H1 (cell line): ENCODE results near the gene RB1. TPM values are rescaled to one million over a fixed set of nuclear protein-coding genes. Genes with fewer than 3 reads are reported as not detected.

ENCODE experiments used
- CTCF ChIA-PET: fragments of 300-600 bp; sonication (Branson Sonifier 250); formaldehyde crosslinking; loops from one replicate; lab custom pipeline; 2021; ENCODE audit not compliant: partially characterized antibody; lab: Charles Lee
- POLR2A ChIA-PET: fragments of 300-600 bp; sonication (Branson Sonifier 250); formaldehyde crosslinking; loops from one replicate; lab custom pipeline; 2021; ENCODE audit warnings: inconsistent platforms; ENCODE audit not compliant: partially characterized antibody; lab: Charles Lee
- DNase-seq, 2 experiments: peaks; one replicate each; pipeline versions ENCODE4 v3.0.0 to v3.0.0-alpha.2; 2010 to 2022; ENCODE audit warnings: low spot score in 2 of 2, low read depth in 1 of 2, mixed read lengths in 1 of 2
- FAIRE-seq: peaks from 2 replicates; lab custom pipeline; 2011; peaks lifted over from hg19 to GRCh38; lab: Jason Lieb, UNC
- H2AFZ ChIP-seq: 2 replicates; pipeline ENCODE4 v1.8.1; 2012; ENCODE audit warnings: low read length, inconsistent platforms
- H2AK5ac ChIP-seq: 2 replicates; pipeline ENCODE4 v1.6.1; 2013; ENCODE audit warnings: low read depth, low read length
- H2BK120ac ChIP-seq: replicated peaks from 2 replicates; pipeline ENCODE3; 2013; ENCODE audit warnings: low read depth, low read length, inconsistent platforms
- H2BK12ac ChIP-seq: 2 replicates; pipeline ENCODE4 v1.6.1; 2013; ENCODE audit warnings: low read depth, low read length
- H2BK15ac ChIP-seq: 2 replicates; pipeline ENCODE4 v1.6.1; 2013; ENCODE audit warnings: low read length
- H2BK20ac ChIP-seq: 2 replicates; pipeline ENCODE4 v1.6.1; 2013; ENCODE audit warnings: low read length
- H2BK5ac ChIP-seq: 2 replicates; pipeline ENCODE4 v1.6.1; 2013; ENCODE audit warnings: low read depth, low read length
- H3K14ac ChIP-seq: 2 replicates; pipeline ENCODE4 v1.6.1; 2013; ENCODE audit warnings: inconsistent platforms; ENCODE audit not compliant: insufficient read length
- H3K18ac ChIP-seq: 2 replicates; pipeline ENCODE4 v1.6.1; 2013; ENCODE audit warnings: low read length; ENCODE audit errors: extremely low read depth
- H3K23ac ChIP-seq: 2 replicates; pipeline ENCODE4 v1.6.1; 2013; ENCODE audit warnings: inconsistent platforms; ENCODE audit not compliant: insufficient read length
- H3K23me2 ChIP-seq: 2 replicates; pipeline ENCODE4 v1.6.1; 2013; ENCODE audit warnings: low read depth, low read length
- H3K27ac ChIP-seq: 2 replicates; pipeline ENCODE4 v1.6.1; 2011; ENCODE audit warnings: low read depth, low read length, inconsistent platforms
- H3K27me3 ChIP-seq, 4 experiments: replicated peaks in 1 of 4; 1 replicate in 1 of 4; 2 replicates in 3 of 4; pipeline versions ENCODE4 v1.6.1 to v1.8.1; 2011 to 2013; ENCODE audit warnings: low read length in 3 of 4, mild to moderate bottlenecking in 3 of 4, inconsistent platforms in 2 of 4, mixed read lengths in 2 of 4, moderate library complexity in 1 of 4; ENCODE audit not compliant: control insufficient read depth in 3 of 4, insufficient read depth in 3 of 4; ENCODE audit errors: extremely low read depth in 1 of 4
- H3K36me3 ChIP-seq, 4 experiments: 2 replicates each; pipeline versions ENCODE4 v1.6.1 to v1.8.1; 2011 to 2013; ENCODE audit warnings: mild to moderate bottlenecking in 4 of 4, low read length in 3 of 4, moderate library complexity in 2 of 4, control low read depth in 1 of 4, inconsistent platforms in 1 of 4; ENCODE audit not compliant: insufficient read depth in 4 of 4, control insufficient read depth in 2 of 4
- H3K4ac ChIP-seq: replicated peaks from 2 replicates; pipeline ENCODE3; 2013; ENCODE audit warnings: low read length, low read depth, mixed read lengths, inconsistent platforms; ENCODE audit not compliant: insufficient read length
- H3K4me1 ChIP-seq, 4 experiments: replicated peaks in 1 of 4; 1 replicate in 1 of 4; 2 replicates in 3 of 4; pipeline versions ENCODE4 v1.6.1 to v1.8.1; 2011 to 2013; ENCODE audit warnings: low read length in 3 of 4, inconsistent platforms in 2 of 4, mixed read lengths in 1 of 4; ENCODE audit not compliant: insufficient read depth in 4 of 4, control insufficient read depth in 3 of 4
- H3K4me2 ChIP-seq, 2 experiments: 2 replicates each; pipeline versions ENCODE4 v1.6.1 to v1.8.1; 2011 to 2013; ENCODE audit warnings: low read depth in 2 of 2, low read length in 2 of 2, control low read depth in 1 of 2, inconsistent platforms in 1 of 2, mild to moderate bottlenecking in 1 of 2; ENCODE audit not compliant: insufficient read depth in 1 of 2
- H3K4me3 ChIP-seq, 4 experiments: fragments of 200-600, 300-600 bp in 1 of 4; sonication (generic), shearing (Covaris generic), sonication (Bioruptor Twin) in 1 of 4; 2 replicates each; pipeline versions ENCODE4 v1.5.1 to v1.8.1; 2011 to 2016; ENCODE audit warnings: low read length in 4 of 4, low read depth in 3 of 4, control low read depth in 2 of 4, inconsistent platforms in 2 of 4, mild to moderate bottlenecking in 2 of 4, mixed read lengths in 1 of 4, moderate library complexity in 1 of 4; ENCODE audit not compliant: insufficient read depth in 2 of 4; ENCODE audit errors: extremely low read depth in 1 of 4
- H3K56ac ChIP-seq: replicated peaks from 2 replicates; pipeline ENCODE3; 2013; ENCODE audit warnings: low read depth, mild to moderate bottlenecking, mixed read lengths, low read length, inconsistent platforms; ENCODE audit not compliant: insufficient read length
- H3K79me1 ChIP-seq: 2 replicates; pipeline ENCODE4 v1.6.1; 2013; ENCODE audit warnings: low read depth, low read length, control low read depth
- H3K79me2 ChIP-seq, 2 experiments: 2 replicates each; pipeline versions ENCODE4 v1.6.1 to v1.8.1; 2012 to 2013; ENCODE audit warnings: low read length in 2 of 2, mild to moderate bottlenecking in 2 of 2, inconsistent platforms in 1 of 2; ENCODE audit not compliant: insufficient read depth in 2 of 2, control insufficient read depth in 1 of 2
- H3K9ac ChIP-seq, 4 experiments: replicated peaks in 1 of 4; 1 replicate in 1 of 4; 2 replicates in 3 of 4; pipeline versions ENCODE4 v1.6.1 to v1.8.1; 2011 to 2013; ENCODE audit warnings: low read depth in 3 of 4, low read length in 3 of 4, control low read depth in 2 of 4, mild to moderate bottlenecking in 2 of 4, moderate library complexity in 2 of 4, inconsistent platforms in 1 of 4; ENCODE audit errors: extremely low read depth in 1 of 4
- H3K9me3 ChIP-seq, 2 experiments: 2 replicates each; pipeline versions ENCODE4 v1.6.1 to v1.8.1; 2012 to 2013; ENCODE audit warnings: mild to moderate bottlenecking in 2 of 2, moderate library complexity in 2 of 2, control low read depth in 1 of 2, inconsistent platforms in 1 of 2, low read depth in 1 of 2, low read length in 1 of 2, mixed read lengths in 1 of 2; ENCODE audit not compliant: insufficient read depth in 2 of 2
- H4K20me1 ChIP-seq, 2 experiments: replicated peaks in 1 of 2; 2 replicates each; pipeline versions ENCODE3 to v1.8.1; 2011 to 2013; ENCODE audit warnings: inconsistent platforms in 2 of 2, low read length in 2 of 2, mild to moderate bottlenecking in 1 of 2; ENCODE audit not compliant: insufficient read depth in 2 of 2, control insufficient read depth in 1 of 2
- H4K5ac ChIP-seq: 2 replicates; pipeline ENCODE4 v1.6.1; 2013; ENCODE audit warnings: low read length, low read depth, mixed read lengths, inconsistent platforms; ENCODE audit not compliant: insufficient read length
- H4K8ac ChIP-seq: 2 replicates; pipeline ENCODE4 v1.8.0; 2013; ENCODE audit warnings: mild to moderate bottlenecking, moderate library complexity, low read length, inconsistent platforms; ENCODE audit not compliant: insufficient read depth; ENCODE audit errors: extremely low read depth
- H4K91ac ChIP-seq: replicated peaks from 2 replicates; pipeline ENCODE3; 2013; ENCODE audit warnings: low read length, mixed read lengths, inconsistent platforms; ENCODE audit not compliant: insufficient read length
- BACH1 ChIP-seq: IDR thresholded peaks from 2 replicates; pipeline ENCODE4 v1.6.1; 2012; ENCODE audit warnings: low read length, improper control_type of control experiment
- CBX5 ChIP-seq: fragments of 300-800, 300-1000 bp; sonication (generic); IDR thresholded peaks from 2 replicates; pipeline ENCODE4 v1.7.1; 2016; ENCODE audit warnings: antibody characterized with exemption, low read length, low read depth
- CBX8 ChIP-seq: fragments of 300-800, 300-1000 bp; sonication (generic); IDR thresholded peaks from 2 replicates; pipeline ENCODE4 v1.7.1; 2016; ENCODE audit warnings: low read depth, low read length, borderline replicate concordance
- CHD1 ChIP-seq: IDR thresholded peaks from 2 replicates; pipeline ENCODE4 v1.6.1; 2012; ENCODE audit warnings: low read depth, low read length, improper control_type of control experiment
- EGR1 ChIP-seq: IDR thresholded peaks from 2 replicates; pipeline ENCODE4 v1.6.1; 2011; ENCODE audit warnings: low read depth, low read length, borderline replicate concordance
- JUND ChIP-seq: IDR thresholded peaks from 2 replicates; pipeline ENCODE4 v1.6.1; 2011; ENCODE audit warnings: mild to moderate bottlenecking, improper control_type of control experiment, low read length
- KDM4A ChIP-seq: IDR thresholded peaks from one replicate; pipeline ENCODE4 v1.7.1; 2012; ENCODE audit warnings: low read depth, mild to moderate bottlenecking, moderate library complexity, low read length, inconsistent platforms; ENCODE audit not compliant: severe bottlenecking
- KDM5A ChIP-seq: fragments of 200-600 bp; IDR thresholded peaks from 2 replicates; pipeline ENCODE4 v1.7.1; 2012; ENCODE audit warnings: mild to moderate bottlenecking, low read length, inconsistent platforms, mixed read lengths
- RBBP5 ChIP-seq: IDR thresholded peaks from 2 replicates; pipeline ENCODE4 v1.7.1; 2012; ENCODE audit warnings: low read depth, mild to moderate bottlenecking, inconsistent platforms, low read length, moderate library complexity, borderline replicate concordance
- SIX5 ChIP-seq: IDR thresholded peaks from 2 replicates; pipeline ENCODE4 v1.6.1; 2011; ENCODE audit warnings: mild to moderate bottlenecking, low read depth, low read length
- SP1 ChIP-seq: IDR thresholded peaks from 2 replicates; pipeline ENCODE4 v1.6.1; 2011; ENCODE audit warnings: low read depth, low read length
- SP4 ChIP-seq: IDR thresholded peaks from 2 replicates; pipeline ENCODE4 v1.6.1; 2012; ENCODE audit warnings: low read length, inconsistent platforms
- TBP ChIP-seq: IDR thresholded peaks from 2 replicates; pipeline ENCODE4 v1.6.1; 2011; ENCODE audit warnings: low read depth, low read length, improper control_type of control experiment
- USF2 ChIP-seq: IDR thresholded peaks from 2 replicates; pipeline ENCODE4 v1.6.1; 2011; ENCODE audit warnings: low read length, improper control_type of control experiment
- WGBS, 2 experiments: shearing (Covaris generic) in 1 of 2; methylation state at CpG; one replicate each; pipeline versions ENCODE4 v1.1.6 to v1.1.7; 2013 to 2015; ENCODE audit warnings: low lambda C conversion rate in 2 of 2, mixed read lengths in 2 of 2, inconsistent platforms in 1 of 2, low coverage in 1 of 2, missing lambda C conversion rate in 1 of 2; ENCODE audit not compliant: insufficient replicate concordance in 2 of 2, insufficient coverage in 1 of 2, insufficient read length in 1 of 2; ENCODE audit errors: extremely low coverage in 1 of 2, missing lambda C conversion rate in 1 of 2; 5-methylcytosine and 5-hydroxymethylcytosine counted together
- polyA plus RNA-seq, 7 experiments: library from polyadenylated mRNA; depleted of rRNA in 3 of 7; stranded (reverse) in 5 of 7; unstranded in 2 of 7; fragments of >200 nt in 5 of 7; fragments of 200-250 nt in 2 of 7; gene quantifications; 1 replicate in 5 of 7; 2 replicates in 1 of 7; 4 replicates in 1 of 7; pipeline versions ENCODE4 v1.2.1 to v1.2.3, GENCODE V29; 2011 to 2013; ENCODE audit warnings: missing spikeins in 2 of 7, mixed read lengths in 2 of 7
- total RNA-seq: library from RNA; stranded (reverse); fragmentation: NEBNext Ultra II Directional; extraction: Animal tissue kit (Norgen Biotek cat#: 25700); gene quantifications from 2 replicates; pipeline ENCODE4 v1.2.1, GENCODE V29; 2021

The RB1 gene
- total and polyA plus RNA-seq, 2 of the 8 experiments (the other 6 are each of a cell fraction or from before 2014, with no cell fraction given), result 4.1 to 17.5 TPM

- no peak overlapping the region for H3K56ac ChIP-seq
- peaks cover 0 to 4% (median 0%) of the 10 kb centered on the region in 4 experiments; a peak in 2 of 8 replicates for H3K36me3 ChIP-seq
- 95% methylated on average over 2 of the region's 2 CpGs; no CpG with 5 or more reads in 1 of the 2 experiments for WGBS, 2 experiments
- no peak overlapping the region for H2AFZ ChIP-seq
- no peak overlapping the region for H4K5ac ChIP-seq
- FAIRE-seq (no peak), DNase-seq (no peak)
- POLR2A ChIA-PET, result no interaction called here
- H3K14ac ChIP-seq, result no peak overlapping the region
- no peak overlapping the region for H2BK20ac ChIP-seq
- no peak overlapping the region for H2BK120ac ChIP-seq
- H4K20me1 ChIP-seq, result no peaks in the 10 kb centered on the region
- no peak overlapping the region for H2AK5ac ChIP-seq
- no peaks in the 10 kb centered on the region for H3K23me2 ChIP-seq
- H3K27me3 ChIP-seq, result no peaks in the 10 kb centered on the region
- no peak overlapping the region for H3K27ac ChIP-seq
- H3K18ac ChIP-seq, result no peak overlapping the region
- no peak overlapping the region for H3K23ac ChIP-seq
- no peak overlapping the region for H3K4ac ChIP-seq
- no peak overlapping the region for H2BK15ac ChIP-seq
- H2BK5ac ChIP-seq, result no peak overlapping the region
- H2BK12ac ChIP-seq, result no peak overlapping the region
- H3K4me1 ChIP-seq, result no peaks in the 10 kb centered on the region
- no peaks in the 10 kb centered on the region for H3K79me1 ChIP-seq
- no peak overlapping the region for H4K8ac ChIP-seq
- H3K79me2 ChIP-seq, result no peaks in the 10 kb centered on the region
- no peak overlapping the region for H3K4me2 ChIP-seq
- peaks cover 4% of the 10 kb centered on the region in 2 experiments; a peak in 3 of 4 replicates for H3K9me3 ChIP-seq
- TF ChIP-seq USF2 (no peak), KDM4A (no peak), JUND (no peak), CBX8 (no peak), EGR1 (no peak), SP4 (no peak), CHD1 (no peak), SP1 (no peak), SIX5 (no peak), RBBP5 (no peak), BACH1 (no peak), KDM5A (no peak), CBX5 (no peak), TBP (no peak)
- no peak overlapping the region for H4K91ac ChIP-seq
- no peak overlapping the region for H3K4me3 ChIP-seq
- no peak overlapping the region for H3K9ac ChIP-seq
- CTCF ChIA-PET, result no interaction called here
These were observed 40.7 kb downstream of the RB1 start for GRCh38 chr13:48344264-48344663.
